Activated T-helper 2 cell treated with anti-CD3 and anti-CD28 coated beads, Interferon-gamma antibody, Interleukin-2, Interleukin-4, amounts not matched to agents 10 μg/mL and 5 μg/mL and 100 μg/mL, durations not matched to agents 14 hours and 24 hours and 36 hours (primary cell): Measurements from ENCODE around the gene BCL2L15. TPM values are rescaled to one million over a fixed set of nuclear protein-coding genes. Genes with fewer than 3 reads are reported as not detected.
"Not testable (repeated sequence)": the region's sequence is repeated elsewhere in the genome, so short reads cannot be mapped to it uniquely, and the experiment has no call there.

Experiments used
- DNase-seq: peaks from one replicate; pipeline ENCODE4 v3.0.0; 2021; ENCODE audit warnings: low spot score
- H3K27ac Mint-ChIP-seq: one replicate; pipeline ENCODE4 v1.8.0; 2021; ENCODE audit warnings: mixed read lengths
- H3K27me3 Mint-ChIP-seq: one replicate; pipeline ENCODE4 v1.8.0; 2021; ENCODE audit warnings: low read depth, mixed read lengths
- H3K36me3 Mint-ChIP-seq: one replicate; pipeline ENCODE4 v1.8.0; 2021; ENCODE audit warnings: low read depth, mixed read lengths
- H3K4me1 Mint-ChIP-seq: one replicate; pipeline ENCODE4 v1.8.0; 2021; ENCODE audit warnings: low read depth, mixed read lengths
- H3K4me3 Mint-ChIP-seq: one replicate; pipeline ENCODE4 v1.8.0; 2021; ENCODE audit warnings: low read depth, mild to moderate bottlenecking, moderate library complexity, mixed read lengths
- H3K9me3 Mint-ChIP-seq: one replicate; pipeline ENCODE4 v1.8.0; 2021; ENCODE audit warnings: mixed read lengths
- intact Hi-C: fragments of 100-400 bp; cut with micrococcal nuclease; formaldehyde crosslinking; loops from one replicate; pipeline ENCODE4 v1.15.1; 2023
- total RNA-seq: library from RNA; stranded (reverse); gene quantifications from 2 replicates; pipeline ENCODE4 v1.2.3, GENCODE V29; 2022

BCL2L15 gene
- total RNA-seq, 1 donor from 2014 or later, result 0.39 TPM

DNA sequence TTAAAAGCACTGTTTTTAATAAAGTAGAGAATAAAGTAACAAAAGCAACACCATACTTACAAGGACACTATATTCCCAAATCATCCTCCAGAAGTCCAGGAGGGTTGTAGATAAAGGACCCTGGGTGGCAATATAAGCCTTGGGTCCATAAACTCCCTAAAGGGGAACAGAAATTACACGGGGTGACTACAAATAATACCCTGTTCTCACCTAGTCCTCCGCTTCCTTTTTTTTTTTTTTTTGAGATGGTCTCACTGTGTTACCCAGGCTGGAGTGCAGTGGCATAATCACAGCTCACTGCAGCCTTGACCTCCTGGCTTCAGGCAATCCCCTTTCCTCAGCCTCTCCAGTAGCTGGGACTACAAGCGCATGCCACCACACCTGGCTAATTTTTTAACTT is 29.0 kb downstream of the BCL2L15 start:
- peaks cover 43% of the 10 kb centered on the region for H3K4me1 Mint-ChIP-seq

DNA sequence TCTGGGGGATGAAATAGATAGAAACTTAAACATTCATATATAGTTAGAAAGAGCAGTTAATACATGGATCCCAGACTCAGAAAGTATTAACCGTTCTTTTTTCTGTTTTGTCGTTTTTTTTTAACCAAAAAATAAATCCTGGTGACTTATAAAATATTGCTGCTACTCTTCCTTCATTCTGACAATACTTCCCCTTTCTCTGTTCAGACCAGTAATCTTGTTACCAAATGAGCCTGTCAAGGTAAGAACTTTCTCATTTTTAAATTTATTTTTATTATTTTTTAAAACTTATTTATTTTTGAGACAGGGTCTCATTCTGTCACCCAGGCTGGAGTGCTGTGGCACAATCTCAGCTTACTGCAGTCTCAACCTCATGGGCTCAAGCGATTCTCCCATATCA is 29.6 kb downstream of the BCL2L15 start:
- peaks cover 72% of the 10 kb centered on the region for H3K36me3 Mint-ChIP-seq
- intact Hi-C loops, result no loop called here

More for the DNA sequence above, 29.0 kb downstream of the BCL2L15 start:
- Mint-ChIP-seq H3K36me3 (peaks cover 74% of the 10 kb centered on the region), H3K27ac (no peak overlapping the region), H3K4me3 (no peak overlapping the region), H3K9me3 (no peaks in the 10 kb centered on the region), H3K27me3 (no peaks in the 10 kb centered on the region)
- intact Hi-C loops, result no loop called here
- DNase-seq, result no peak

DNA sequence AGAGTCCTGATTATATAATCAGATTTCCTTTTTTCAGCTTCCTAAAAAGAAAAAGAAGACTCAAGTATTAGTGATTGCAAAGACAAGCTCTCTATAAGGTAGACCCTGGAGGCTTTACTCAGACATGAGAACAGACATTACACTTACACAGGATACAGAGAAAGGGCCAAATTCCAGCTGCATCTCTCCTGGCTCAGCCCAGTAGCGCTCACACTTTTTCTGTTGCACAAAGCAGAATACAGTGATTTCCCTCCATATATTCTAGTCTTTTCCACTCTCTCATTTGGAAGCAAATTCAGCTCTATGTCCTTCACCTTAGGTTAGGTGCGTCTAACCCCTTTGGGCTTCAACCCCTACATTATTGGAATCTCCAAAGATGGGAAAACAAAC is 31.0 kb downstream of the BCL2L15 start:
- DNase-seq, result no peak
- intact Hi-C loops, result no loop called here
- no peak overlapping the region for H3K4me3 Mint-ChIP-seq
- H3K36me3 Mint-ChIP-seq, result peaks cover 72% of the 10 kb centered on the region
- peaks cover 33% of the 10 kb centered on the region for H3K4me1 Mint-ChIP-seq
- H3K27me3 Mint-ChIP-seq, result no peaks in the 10 kb centered on the region
- H3K9me3 Mint-ChIP-seq, result no peaks in the 10 kb centered on the region
- no peak overlapping the region for H3K27ac Mint-ChIP-seq

More for the DNA sequence above, 29.6 kb downstream of the BCL2L15 start:
- Mint-ChIP-seq H3K27me3 (no peaks in the 10 kb centered on the region), H3K4me3 (no peak overlapping the region), H3K27ac (no peak overlapping the region), H3K9me3 (no peaks in the 10 kb centered on the region), H3K4me1 (peaks cover 40% of the 10 kb centered on the region)
- no peak for DNase-seq

DNA sequence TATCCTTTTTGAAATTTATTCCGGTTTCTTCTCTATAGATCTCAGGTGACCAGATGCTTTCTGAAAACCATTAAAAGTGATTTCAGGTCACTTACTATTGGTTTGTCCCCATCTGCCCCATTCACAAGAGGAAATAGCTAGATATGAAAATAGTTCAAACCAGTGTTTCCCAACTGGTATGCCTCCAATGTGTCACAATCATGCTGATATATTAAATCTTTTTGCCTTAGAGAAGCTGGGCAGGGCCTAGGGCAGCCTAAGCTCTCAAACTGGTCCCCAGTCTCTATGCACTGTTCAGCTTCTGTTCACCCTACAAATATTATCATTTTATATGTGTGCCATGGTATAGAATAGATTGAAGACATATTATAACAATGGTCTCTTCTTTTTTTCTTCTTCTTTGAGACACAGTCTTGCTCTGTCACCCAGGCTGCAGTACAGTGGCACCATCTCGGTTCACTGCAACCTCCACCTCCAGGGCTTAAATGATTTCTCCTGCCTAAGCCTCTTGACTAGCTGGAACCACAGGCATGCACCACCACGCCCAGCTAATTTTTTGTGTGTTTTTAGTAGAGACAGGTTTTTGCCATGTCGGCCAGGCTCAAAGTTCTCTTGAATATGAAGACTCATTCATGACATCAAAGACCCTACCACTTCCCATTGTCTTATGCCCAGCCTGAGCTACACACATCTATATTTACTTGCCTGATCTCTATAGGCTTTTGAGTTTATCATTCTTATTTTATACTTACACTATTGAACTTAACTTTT is 31.6 kb downstream of the BCL2L15 start:
- intact Hi-C loops, result no loop called here
- DNase-seq, result no peak
- H3K4me3 Mint-ChIP-seq, result no peak overlapping the region
- no peak overlapping the region for H3K27ac Mint-ChIP-seq
- no peaks in the 10 kb centered on the region for H3K9me3 Mint-ChIP-seq
- H3K36me3 Mint-ChIP-seq, result peaks cover 74% of the 10 kb centered on the region
- H3K27me3 Mint-ChIP-seq, result no peaks in the 10 kb centered on the region
- H3K4me1 Mint-ChIP-seq, result peaks cover 32% of the 10 kb centered on the region

DNA sequence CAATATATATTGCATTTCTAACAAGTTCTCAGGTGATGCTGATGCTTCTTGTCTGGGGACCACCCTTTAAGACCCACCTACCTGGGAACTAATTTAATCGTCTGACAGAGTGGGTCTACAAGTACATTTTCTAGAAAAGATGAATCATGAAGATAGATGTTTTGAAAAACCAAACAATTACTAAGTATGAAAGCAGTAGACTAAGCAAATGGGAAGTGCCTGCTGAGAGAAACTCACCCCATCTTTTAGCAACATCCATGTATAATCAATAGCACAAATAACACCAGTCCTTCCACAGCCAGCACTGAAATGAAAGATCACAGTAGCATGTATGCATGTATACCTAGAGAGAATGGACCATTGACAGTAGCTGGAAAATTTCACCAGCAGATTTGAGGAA is 33.1 kb downstream of the BCL2L15 start:
- H3K27me3 Mint-ChIP-seq, result no peaks in the 10 kb centered on the region
- intact Hi-C loops, result no loop called here
- DNase-seq, result no peak
- no peak overlapping the region for H3K4me3 Mint-ChIP-seq
- H3K36me3 Mint-ChIP-seq, result peaks cover 80% of the 10 kb centered on the region
- no peaks in the 10 kb centered on the region for H3K9me3 Mint-ChIP-seq
- H3K4me1 Mint-ChIP-seq, result peaks cover 25% of the 10 kb centered on the region
- H3K27ac Mint-ChIP-seq, result peak overlapping the region; percentile 39

DNA sequence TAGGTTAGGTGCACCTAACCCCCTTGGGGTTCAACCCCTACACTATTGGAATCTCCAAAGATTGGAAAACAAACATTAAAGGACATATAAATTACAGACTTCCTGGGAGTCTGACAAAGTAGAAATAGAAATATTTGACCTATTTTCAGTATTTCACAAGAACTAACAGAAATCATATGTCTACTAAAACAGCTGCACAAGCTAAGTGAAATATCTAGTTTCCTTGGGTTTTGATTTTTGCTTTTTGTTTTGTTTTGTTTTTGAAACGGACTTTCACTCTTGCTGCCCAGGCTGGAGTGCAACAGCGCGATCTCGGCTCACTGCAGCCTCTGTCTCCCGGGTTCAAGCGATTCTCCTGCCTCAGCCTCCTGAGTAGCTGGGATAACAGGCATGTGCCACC is 34.7 kb downstream of the BCL2L15 start:
- H3K27me3 Mint-ChIP-seq, H3K4me3 Mint-ChIP-seq, H3K27ac Mint-ChIP-seq, DNase-seq, H3K9me3 Mint-ChIP-seq, intact Hi-C loops: not testable (repeated sequence)
- peaks cover 82% of the 10 kb centered on the region for H3K36me3 Mint-ChIP-seq
- peaks cover 21% of the 10 kb centered on the region for H3K4me1 Mint-ChIP-seq

DNA sequence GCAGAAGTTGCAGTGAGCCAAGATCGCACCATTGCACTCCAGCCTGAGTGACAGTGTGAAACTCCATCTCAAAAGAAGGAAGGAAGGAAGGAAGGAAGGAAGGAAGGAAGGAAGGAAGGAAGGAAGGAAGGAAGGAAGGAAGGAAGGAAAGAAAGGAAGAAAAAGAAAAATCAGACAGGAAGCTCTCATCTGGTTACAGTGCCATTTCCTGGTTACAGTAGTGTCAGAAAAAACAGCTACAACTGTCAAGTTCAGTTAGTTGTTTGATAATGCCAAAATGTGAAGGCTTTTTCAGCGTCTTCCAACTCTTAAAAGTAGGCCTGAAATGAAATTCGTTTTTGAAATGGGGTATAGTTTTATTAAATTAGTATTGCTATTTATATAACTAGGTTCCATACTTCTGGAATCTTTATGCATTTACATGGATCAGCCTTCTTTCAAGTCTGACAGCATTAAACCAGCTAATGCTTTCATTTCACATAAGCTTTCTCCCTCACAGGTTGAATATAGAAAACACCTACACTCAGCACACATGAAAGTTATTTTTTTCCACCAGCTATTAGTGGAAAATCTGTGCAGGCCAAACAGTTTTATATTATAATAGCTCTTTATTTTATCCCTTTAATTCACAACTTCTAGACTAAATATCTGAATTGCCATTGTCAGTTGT is 37.1 kb downstream of the BCL2L15 start:
- H3K9me3 Mint-ChIP-seq, result peaks cover 10% of the 10 kb centered on the region
- peak overlapping the region; percentile 59 for H3K27ac Mint-ChIP-seq
- no peak overlapping the region for H3K4me3 Mint-ChIP-seq
- peaks cover 84% of the 10 kb centered on the region for H3K36me3 Mint-ChIP-seq
- H3K27me3 Mint-ChIP-seq, result no peaks in the 10 kb centered on the region
- DNase-seq, result no peak
- intact Hi-C loops, result no loop called here
- H3K4me1 Mint-ChIP-seq, result peaks cover 21% of the 10 kb centered on the region

DNA sequence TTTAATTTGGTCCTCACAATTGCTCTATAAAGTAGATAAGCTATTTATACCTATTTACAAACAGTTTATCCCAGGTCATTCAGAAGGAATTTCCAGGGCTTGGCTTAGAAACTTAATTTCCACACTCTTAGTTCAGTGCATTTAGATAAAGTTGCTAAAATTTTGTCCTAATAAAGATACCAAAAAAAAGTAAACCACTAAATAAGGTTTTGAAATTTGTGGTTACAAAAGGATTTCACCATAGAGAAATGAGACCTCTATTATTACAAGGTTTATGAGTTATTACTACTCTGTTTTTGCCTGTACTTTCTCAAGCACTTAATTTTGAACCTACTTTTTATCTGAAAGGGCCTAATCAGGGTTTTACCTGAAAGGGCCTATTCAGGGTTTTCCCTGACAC is 38.3 kb downstream of the BCL2L15 start:
- Mint-ChIP-seq H3K4me3 (no peak overlapping the region), H3K27ac (no peak overlapping the region), H3K9me3 (peaks cover 10% of the 10 kb centered on the region), H3K36me3 (peaks cover 78% of the 10 kb centered on the region), H3K27me3 (no peaks in the 10 kb centered on the region), H3K4me1 (peaks cover 14% of the 10 kb centered on the region)
- DNase-seq, result no peak
- intact Hi-C loops, result no loop called here

DNA sequence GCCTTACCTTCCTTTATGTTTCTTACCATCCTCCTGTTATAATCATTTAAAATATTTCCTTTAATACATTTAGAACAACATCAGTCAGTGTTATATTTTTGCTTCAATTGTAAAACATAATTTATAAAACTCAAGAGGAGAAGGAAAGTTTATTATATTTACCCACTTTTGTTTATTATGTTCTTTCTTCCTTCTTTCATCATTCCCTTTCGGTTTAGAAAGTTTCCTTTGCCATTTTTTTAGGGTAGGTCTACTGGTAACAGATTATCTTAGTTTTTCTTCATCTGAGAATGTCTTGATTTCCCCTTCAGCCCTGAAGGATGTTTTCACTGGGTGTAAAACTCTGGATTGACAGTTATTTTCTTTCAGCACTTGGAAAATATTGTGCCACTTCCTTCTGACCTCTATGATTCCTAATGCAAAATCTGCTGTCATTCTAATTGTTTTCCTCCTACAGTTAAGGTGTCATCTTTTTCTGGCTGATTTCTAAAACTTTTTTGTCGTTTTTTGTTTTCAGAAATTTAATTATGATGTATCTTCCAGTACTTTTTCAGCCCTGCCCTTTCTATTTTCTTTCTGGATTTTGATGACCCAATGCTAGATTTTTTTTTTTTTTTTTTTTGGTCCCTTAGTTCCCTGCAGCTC is 40.9 kb downstream of the BCL2L15 start:
- intact Hi-C loops, result no loop called here
- Mint-ChIP-seq H3K9me3 (peaks cover 10% of the 10 kb centered on the region), H3K27ac (no peak overlapping the region), H3K4me3 (no peak overlapping the region), H3K36me3 (peaks cover 85% of the 10 kb centered on the region), H3K4me1 (peaks cover 11% of the 10 kb centered on the region), H3K27me3 (no peaks in the 10 kb centered on the region)
- DNase-seq, result no peak

DNA sequence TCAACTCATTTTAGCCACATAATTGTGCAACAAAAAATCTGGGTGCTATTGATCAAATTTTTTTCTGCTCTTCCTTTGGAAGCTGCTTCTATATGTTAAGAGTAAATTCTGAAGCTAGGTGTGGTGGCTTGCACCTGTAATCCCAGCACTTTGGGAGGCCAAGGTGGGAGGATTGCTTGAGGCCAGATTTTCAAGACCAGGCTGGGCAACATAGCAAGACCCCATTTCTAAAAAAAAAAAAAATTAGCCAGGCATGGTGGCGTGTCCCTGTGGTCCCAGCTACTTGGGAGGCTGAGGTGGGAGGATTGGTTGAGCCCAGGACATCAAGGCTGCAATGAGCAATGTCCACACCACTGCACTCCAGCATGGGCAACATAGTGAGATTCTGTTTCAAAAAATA is 50.8 kb downstream of the BCL2L15 start:
- Mint-ChIP-seq H3K4me1 (peaks cover 2% of the 10 kb centered on the region), H3K27ac (no peak overlapping the region), H3K27me3 (no peaks in the 10 kb centered on the region), H3K36me3 (peaks cover 70% of the 10 kb centered on the region), H3K4me3 (no peak overlapping the region), H3K9me3 (no peaks in the 10 kb centered on the region)
- DNase-seq, result no peak
- intact Hi-C loops, result loop anchor here (5.0 to 10.0 kb wide), 2 partner anchors 91 to 448 kb away; partner anchors contain the start of gene HIPK1

DNA sequence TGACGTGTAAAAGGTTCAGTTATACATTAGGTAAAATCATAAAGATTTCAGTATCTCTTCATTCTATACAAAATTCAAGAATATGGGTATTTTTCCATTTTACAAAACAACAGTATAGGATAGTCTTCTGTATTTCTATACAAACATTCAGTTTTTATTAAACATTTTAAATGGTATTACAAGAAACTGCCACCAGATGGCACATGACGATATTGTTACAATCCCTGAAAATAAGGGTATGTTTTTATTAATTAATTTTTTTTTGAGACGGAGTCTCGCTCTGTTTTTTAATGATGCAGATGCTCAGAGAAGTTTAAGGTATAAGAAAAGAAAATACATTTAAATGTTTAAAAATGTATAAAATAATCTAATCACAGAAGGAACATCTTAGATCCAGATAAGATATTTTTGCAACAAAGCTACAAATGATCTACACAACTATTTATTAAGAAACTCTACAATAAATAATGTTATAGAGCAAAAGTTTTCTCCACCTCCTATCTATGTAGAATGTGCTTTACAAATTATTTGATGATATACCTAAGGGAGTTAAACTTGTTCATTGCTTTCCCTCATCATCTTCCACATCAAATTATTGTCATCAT is 51.6 kb downstream of the BCL2L15 start:
- Mint-ChIP-seq H3K9me3 (no peaks in the 10 kb centered on the region), H3K4me3 (no peak overlapping the region), H3K27me3 (no peaks in the 10 kb centered on the region), H3K27ac (no peak overlapping the region), H3K4me1 (peaks cover 5% of the 10 kb centered on the region), H3K36me3 (peaks cover 69% of the 10 kb centered on the region)
- no peak for DNase-seq
- intact Hi-C loops, result loop anchor here (1.0 to 10.0 kb wide), 3 partner anchors 70 to 449 kb away; partner anchors contain the start of genes DCLRE1B and HIPK1

DNA sequence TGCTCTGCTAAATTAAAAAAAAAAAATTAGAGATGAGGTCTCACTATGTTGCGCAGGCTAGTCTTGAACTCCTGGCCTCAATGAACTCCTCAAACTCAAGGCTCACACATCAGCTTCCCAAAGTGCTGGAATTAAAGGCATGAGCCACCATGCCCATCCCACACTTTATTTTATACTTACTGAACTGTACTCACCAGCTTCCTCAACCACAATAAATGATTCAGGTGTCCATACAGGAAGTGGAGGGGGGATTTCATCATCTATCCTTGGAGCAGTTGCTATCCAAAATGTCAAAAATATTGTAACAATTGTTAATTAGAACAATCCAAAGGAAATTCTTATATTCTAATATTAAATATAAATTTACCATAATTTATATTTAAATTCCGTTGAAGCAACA is 52.7 kb downstream of the BCL2L15 start:
- Mint-ChIP-seq H3K4me1 (peaks cover 5% of the 10 kb centered on the region), H3K9me3 (no peaks in the 10 kb centered on the region), H3K27ac (no peak overlapping the region), H3K36me3 (peaks cover 67% of the 10 kb centered on the region), H3K4me3 (no peak overlapping the region), H3K27me3 (no peaks in the 10 kb centered on the region)
- intact Hi-C loops, result loop anchor here (1.0 to 10.0 kb wide), 3 partner anchors 71 to 450 kb away; partner anchors contain the start of genes DCLRE1B and HIPK1
- no peak for DNase-seq
